Activated CD4-positive, alpha-beta T cell treated with anti-CD3 and anti-CD28 coated beads for 36 hours (primary cell): ENCODE results near the gene OR4D10. TPM values are rescaled to one million over a fixed set of nuclear protein-coding genes. Genes with fewer than 3 reads are reported as not detected.
"Not testable (repeated sequence)": the region's sequence is repeated elsewhere in the genome, so short reads cannot be mapped to it uniquely, and the experiment has no call there.

Experiments used
- ATAC-seq: fragments of 200-7000 bp; cut with Tn5 transposase; one replicate; pipeline ENCODE4 v1.10.0; 2021; ENCODE audit warnings: mild to moderate bottlenecking, moderate library complexity
- CTCF ChIA-PET: fragments of 350-600 bp; sonication (Branson Sonifier 250); formaldehyde crosslinking; loops from one replicate; lab custom pipeline; 2021; ENCODE audit warnings: antibody characterized with exemption; lab: Charles Lee
- POLR2A ChIA-PET: fragments of 350-600 bp; sonication (Branson Sonifier 250); formaldehyde crosslinking; loops from one replicate; lab custom pipeline; 2021; ENCODE audit warnings: antibody characterized with exemption, inconsistent platforms; lab: Charles Lee
- DNase-seq: peaks from one replicate; pipeline ENCODE4 v3.0.0-alpha.2; 2020
- H3K27ac Mint-ChIP-seq: one replicate; pipeline ENCODE4 v1.8.0; 2021; ENCODE audit warnings: mixed read lengths
- H3K27me3 Mint-ChIP-seq: one replicate; pipeline ENCODE4 v1.8.0; 2021; ENCODE audit warnings: mixed read lengths
- H3K36me3 Mint-ChIP-seq: one replicate; pipeline ENCODE4 v1.8.0; 2021; ENCODE audit warnings: low read depth, mixed read lengths
- H3K4me1 Mint-ChIP-seq: one replicate; pipeline ENCODE4 v1.8.0; 2021; ENCODE audit warnings: mixed read lengths
- H3K4me3 Mint-ChIP-seq: one replicate; pipeline ENCODE4 v1.8.0; 2021; ENCODE audit warnings: mild to moderate bottlenecking, moderate library complexity, mixed read lengths
- H3K9me3 Mint-ChIP-seq: one replicate; pipeline ENCODE4 v1.8.0; 2021; ENCODE audit warnings: low read depth, mixed read lengths
- intact Hi-C, 2 experiments: fragments of 100-400 bp; cut with DNase I in 1 of 2; cut with micrococcal nuclease in 1 of 2; formaldehyde crosslinking; loops; one replicate each; pipeline versions ENCODE4 v1.14.2 to v1.15.1; 2022 to 2024; cut with DNase I, micrococcal nuclease
- total RNA-seq, 2 experiments: library from RNA; stranded (reverse); gene quantifications; one replicate each; pipeline ENCODE4 v1.2.3, GENCODE V29; 2021

OR4D10 gene
- total RNA-seq, 2 experiments from 2014 or later, result not detected

DNA sequence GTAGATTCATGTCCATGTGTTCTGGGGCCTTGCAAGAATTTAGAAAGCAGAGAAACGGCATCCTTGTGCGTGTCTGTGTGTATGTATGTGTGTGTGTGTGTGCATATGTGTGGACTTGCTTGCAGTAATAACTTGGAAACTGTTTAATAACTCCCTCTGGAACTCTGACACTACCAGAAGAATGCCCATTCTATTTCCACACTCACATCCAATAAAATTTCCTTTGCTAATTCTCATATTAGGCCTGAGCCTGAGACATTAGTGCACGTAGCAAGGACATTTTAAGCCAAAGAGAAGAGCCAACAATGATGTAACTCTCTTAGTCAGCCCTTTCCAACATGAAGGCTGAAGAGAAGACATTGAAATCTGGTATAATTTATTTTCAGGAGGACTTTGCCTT, 13.2 kb upstream of the OR4D10 start:
- Mint-ChIP-seq H3K27me3 (peaks cover 11% of the 10 kb centered on the region), H3K4me1 (no peaks in the 10 kb centered on the region), H3K36me3 (no peaks in the 10 kb centered on the region), H3K27ac (no peak overlapping the region), H3K9me3 (no peaks in the 10 kb centered on the region), H3K4me3 (no peak overlapping the region)
- ATAC-seq (no peak), DNase-seq (no peak)
- intact Hi-C loops, result no loop called here
- ChIA-PET POLR2A (no interaction called here), CTCF (no interaction called here)

DNA sequence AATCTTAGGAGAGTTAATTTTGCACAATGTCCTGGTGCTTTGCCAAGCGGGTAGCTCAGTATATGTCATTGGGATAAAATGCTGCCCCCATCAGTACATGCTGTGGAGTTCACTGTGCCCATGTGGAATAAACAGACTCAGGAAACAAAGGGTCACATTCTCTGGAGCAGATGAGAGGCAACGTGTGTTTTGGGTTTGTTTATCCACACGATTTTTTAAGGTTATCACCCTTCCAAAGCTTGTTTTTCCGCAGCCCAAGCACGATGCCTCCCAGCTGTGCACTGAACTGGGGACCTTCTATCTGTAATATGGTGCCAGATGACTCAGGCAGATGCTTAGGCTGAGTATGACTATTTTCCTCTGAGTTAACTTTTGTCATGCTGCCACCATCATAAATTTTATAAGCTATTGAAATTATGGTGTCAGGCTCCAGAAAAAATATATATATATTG, 9.9 kb upstream of the OR4D10 start:
- Mint-ChIP-seq H3K36me3 (no peaks in the 10 kb centered on the region), H3K27ac (no peak overlapping the region), H3K4me1 (no peaks in the 10 kb centered on the region), H3K9me3 (no peaks in the 10 kb centered on the region), H3K27me3 (peaks cover 14% of the 10 kb centered on the region), H3K4me3 (no peak overlapping the region)
- ChIA-PET CTCF (no interaction called here), POLR2A (no interaction called here)
- DNase-seq (no peak), ATAC-seq (no peak)
- intact Hi-C loops, result no loop called here

DNA sequence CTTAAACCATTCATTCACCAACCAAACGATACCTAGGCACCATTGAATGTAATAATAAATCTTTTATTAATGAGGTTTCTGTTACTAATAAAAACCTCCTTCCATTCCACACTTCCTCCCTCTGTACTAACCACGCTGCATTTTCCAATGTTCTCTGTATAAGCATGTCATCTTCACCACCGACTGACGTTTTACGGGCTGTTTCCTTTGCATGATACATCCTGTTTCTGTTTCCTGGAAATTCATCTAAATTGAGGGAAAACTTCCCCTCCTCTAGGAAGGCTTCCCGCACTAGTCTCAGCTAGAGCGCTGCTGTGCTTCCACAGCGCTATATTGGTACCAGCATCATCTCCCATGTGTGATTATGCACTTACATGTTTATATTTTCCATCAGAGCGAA, 2.1 kb downstream of the OR4D10 start:
- intact Hi-C loops, result loop anchor here in 1 of 2 experiments (10.0 kb wide), 1 partner anchor 60 kb away; no protein-coding TSS in a partner anchor
- POLR2A ChIA-PET, result no interaction called here
- Mint-ChIP-seq H3K4me1 (no peaks in the 10 kb centered on the region), H3K9me3 (no peaks in the 10 kb centered on the region), H3K27ac (no peak overlapping the region), H3K36me3 (no peaks in the 10 kb centered on the region), H3K4me3 (no peak overlapping the region), H3K27me3 (peaks cover 8% of the 10 kb centered on the region)
- ATAC-seq, result no peak
- no peak for DNase-seq
- CTCF ChIA-PET, result interaction anchor here (0.6 kb wide), 1 partner anchor 172 kb away, joined by 4 read pairs; no protein-coding TSS in a partner anchor

DNA sequence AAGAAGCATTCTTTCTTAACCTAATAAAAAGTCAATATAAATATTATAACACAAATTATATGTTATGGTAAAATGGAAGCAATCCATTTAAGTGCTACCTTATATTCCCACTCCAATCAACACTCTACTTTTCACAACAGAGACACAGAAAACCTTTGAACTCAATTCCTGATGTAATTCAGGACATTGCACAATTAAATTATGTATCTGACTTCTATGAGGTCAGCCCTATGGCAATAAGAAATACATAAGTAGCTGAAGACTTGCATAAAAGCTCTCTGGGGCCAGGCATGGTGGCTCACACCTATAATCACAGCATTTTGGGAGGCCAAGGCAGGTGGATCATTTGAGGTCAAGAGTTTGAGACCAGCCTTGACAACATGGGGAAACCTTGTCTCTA, 6.8 kb downstream of the OR4D10 start:
- Mint-ChIP-seq H3K36me3 (no peaks in the 10 kb centered on the region), H3K4me3 (no peak overlapping the region), H3K9me3 (no peaks in the 10 kb centered on the region), H3K27ac (no peak overlapping the region), H3K27me3 (peaks cover 8% of the 10 kb centered on the region), H3K4me1 (no peaks in the 10 kb centered on the region)
- intact Hi-C loops, result loop anchor here in 1 of 2 experiments (10.0 kb wide), 1 partner anchor 55 kb away; no protein-coding TSS in a partner anchor
- ChIA-PET POLR2A (no interaction called here), CTCF (interaction anchor here (1.2 kb wide), 1 partner anchor 19 kb away, joined by 4 read pairs; no protein-coding TSS in a partner anchor)
- ATAC-seq (no peak), DNase-seq (no peak)

DNA sequence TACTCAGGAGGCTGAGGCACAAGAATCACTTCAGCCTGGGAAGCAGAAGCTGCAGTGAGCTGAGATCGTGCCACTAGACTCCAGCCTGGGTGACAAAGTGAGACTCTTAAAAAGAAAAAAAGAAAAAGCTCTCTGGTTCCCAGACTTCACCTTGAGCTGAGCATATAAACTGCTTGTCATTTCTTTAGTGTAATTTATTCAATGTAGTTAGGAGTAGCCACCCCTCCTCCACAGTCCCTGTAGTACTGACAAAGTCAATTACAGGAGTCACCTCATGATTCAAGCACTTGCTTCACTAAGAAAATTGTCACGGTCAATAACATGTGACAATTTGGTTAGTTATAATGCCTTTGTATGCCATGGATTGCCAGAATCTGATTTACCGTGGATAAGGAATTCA, 7.2 kb downstream of the OR4D10 start:
- ATAC-seq, result no peak
- Mint-ChIP-seq H3K9me3 (no peaks in the 10 kb centered on the region), H3K27me3 (peaks cover 6% of the 10 kb centered on the region), H3K27ac (no peak overlapping the region), H3K36me3 (no peaks in the 10 kb centered on the region), H3K4me1 (no peaks in the 10 kb centered on the region), H3K4me3 (no peak overlapping the region)
- CTCF ChIA-PET, result no interaction called here
- intact Hi-C loops, result no loop called here
- POLR2A ChIA-PET, result no interaction called here
- no peak for DNase-seq

GRCh38 chr11:59501931-59502330, 28.8 kb downstream of the OR4D10 start:
- Mint-ChIP-seq H3K4me3 (no peak overlapping the region), H3K36me3 (no peaks in the 10 kb centered on the region), H3K4me1 (peaks cover 17% of the 10 kb centered on the region), H3K27me3 (peaks cover 2% of the 10 kb centered on the region), H3K9me3 (no peaks in the 10 kb centered on the region), H3K27ac (no peak overlapping the region)
- ATAC-seq, result peak; percentile 23
- ChIA-PET POLR2A (interaction anchor here (0.8 kb wide), 1 partner anchor 53 kb away, joined by 3 read pairs; no protein-coding TSS in a partner anchor), CTCF (no interaction called here)
- DNase-seq, result no peak
- intact Hi-C loops, result no loop called here

DNA sequence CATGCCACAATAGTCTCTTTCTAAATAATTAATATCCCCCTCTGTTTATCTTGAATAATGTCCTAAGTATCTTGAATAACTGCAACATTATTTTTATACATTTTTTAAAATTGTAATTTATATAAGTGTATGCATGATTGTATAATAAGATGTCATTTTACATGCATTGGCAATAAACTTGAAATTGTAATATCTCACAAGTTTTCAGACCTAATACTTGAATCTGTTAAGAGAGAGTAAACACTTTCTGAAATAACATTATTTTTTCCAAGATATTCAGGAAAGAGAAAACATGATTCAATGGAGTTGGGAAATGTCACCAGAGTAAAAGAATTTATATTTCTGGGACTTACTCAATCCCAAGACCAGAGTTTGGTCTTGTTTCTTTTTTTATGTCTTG, 30.2 kb downstream of the OR4D10 start, which contains the start of gene OR4D11:
TSS of gene OR4D11 (plus strand) at position 301 of the 400 bp plus-strand sequence. CDS start at position 301, 0 bp downstream.
- no peaks in the 10 kb centered on the region for H3K36me3 Mint-ChIP-seq
- ChIA-PET CTCF (interaction anchor here (0.6 to 0.9 kb wide), 2 partner anchors 9 to 175 kb away, joined by 3 to 4 read pairs; no protein-coding TSS in a partner anchor), POLR2A (no interaction called here)
- peaks cover 17% of the 10 kb centered on the region for H3K4me1 Mint-ChIP-seq
- H3K4me3 Mint-ChIP-seq, result no peak within 1 kb of the TSS
- H3K27ac Mint-ChIP-seq, result no peak within 1 kb of the TSS
- DNase-seq, result no peak
- H3K9me3 Mint-ChIP-seq, result no peaks in the 10 kb centered on the region
- intact Hi-C loops, result no loop called here
- peaks cover 2% of the 10 kb centered on the region for H3K27me3 Mint-ChIP-seq
- no peak for ATAC-seq

GRCh38 chr11:59510941-59511589, 38.0 kb downstream of the OR4D10 start, which contains the start of gene OR4D9:
Gene OR4D9 (plus strand): TSS chr11:59511539. CDS start chr11:59514913, 3,374 bp downstream.
- DNase-seq, result peak; percentile 15
- Mint-ChIP-seq H3K4me1 (peaks cover 26% of the 10 kb centered on the region), H3K27me3 (no peaks in the 10 kb centered on the region), H3K9me3 (no peaks in the 10 kb centered on the region), H3K4me3 (no peak within 1 kb of the TSS), H3K27ac (no peak within 1 kb of the TSS), H3K36me3 (no peaks in the 10 kb centered on the region)
- peak; percentile 74 for ATAC-seq
- ChIA-PET CTCF (no interaction called here), POLR2A (interaction anchor here (0.5 kb wide), 1 partner anchor 360 kb away, joined by 12 read pairs; no protein-coding TSS in a partner anchor)
- intact Hi-C loops, result no loop called here

DNA sequence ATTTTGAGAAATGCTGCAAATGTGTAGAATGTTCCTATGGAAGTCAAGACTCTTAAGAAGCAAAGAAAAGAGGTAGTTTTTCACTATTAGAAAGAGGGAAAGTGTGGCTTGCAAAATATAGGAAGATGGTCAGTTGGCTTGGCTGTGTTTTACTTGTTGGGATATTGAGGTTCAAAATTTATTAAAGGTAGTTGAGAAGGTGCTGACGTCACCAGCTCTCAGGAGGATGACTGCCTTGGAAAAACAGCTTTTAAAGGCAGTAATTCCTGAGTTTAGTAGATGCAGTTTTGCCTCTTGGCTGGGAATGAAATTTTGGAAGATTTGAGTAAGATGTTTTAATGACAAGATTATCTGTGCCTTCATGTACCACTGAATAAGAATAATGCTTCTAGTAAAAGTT, 38.6 kb downstream of the OR4D10 start:
- H3K27me3 Mint-ChIP-seq, result no peaks in the 10 kb centered on the region
- H3K36me3 Mint-ChIP-seq, result no peaks in the 10 kb centered on the region
- peaks cover 26% of the 10 kb centered on the region for H3K4me1 Mint-ChIP-seq
- no peaks in the 10 kb centered on the region for H3K9me3 Mint-ChIP-seq
- no peak for ATAC-seq
- H3K4me3 Mint-ChIP-seq, result no peak overlapping the region
- no peak overlapping the region for H3K27ac Mint-ChIP-seq
- intact Hi-C loops, result no loop called here
- no peak for DNase-seq
- ChIA-PET CTCF (interaction anchor here (0.7 to 1.3 kb wide), 2 partner anchors 9 to 54 kb away, joined by 3 to 5 read pairs; no protein-coding TSS in a partner anchor), POLR2A (interaction anchor here (0.5 kb wide), 1 partner anchor 361 kb away, joined by 12 read pairs; no protein-coding TSS in a partner anchor)

DNA sequence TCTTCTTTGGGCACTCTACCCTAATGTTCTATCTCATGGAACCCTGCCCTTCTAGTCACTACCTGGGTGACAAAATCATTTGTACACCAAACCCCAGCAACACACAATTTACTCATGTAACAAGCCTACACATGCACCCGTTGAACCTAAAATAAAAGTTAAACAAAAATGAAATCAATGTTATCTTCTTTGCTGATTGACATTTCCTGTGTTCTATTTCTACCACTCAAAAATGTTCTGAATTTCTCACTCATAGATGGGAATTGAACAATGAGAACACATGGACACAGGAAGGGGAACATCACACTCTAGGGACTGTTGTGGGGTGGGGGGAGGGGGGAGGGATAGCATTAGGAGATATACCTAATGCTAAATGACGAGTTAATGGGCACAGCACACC, 47.0 kb downstream of the OR4D10 start:
- DNase-seq, intact Hi-C loops, ATAC-seq, POLR2A ChIA-PET, H3K27ac Mint-ChIP-seq, H3K4me1 Mint-ChIP-seq, H3K9me3 Mint-ChIP-seq, H3K4me3 Mint-ChIP-seq, H3K36me3 Mint-ChIP-seq, H3K27me3 Mint-ChIP-seq: not testable (repeated sequence)
- CTCF ChIA-PET, result interaction anchor here (0.6 kb wide), 1 partner anchor 153 kb away, joined by 3 read pairs; no protein-coding TSS in a partner anchor

GRCh38 chr11:59520741-59521140, 47.6 kb downstream of the OR4D10 start:
- DNase-seq (no peak), ATAC-seq (no peak)
- Mint-ChIP-seq H3K9me3 (no peaks in the 10 kb centered on the region), H3K27me3 (no peaks in the 10 kb centered on the region), H3K36me3 (no peaks in the 10 kb centered on the region), H3K4me1 (no peaks in the 10 kb centered on the region), H3K4me3 (no peak overlapping the region), H3K27ac (no peak overlapping the region)
- ChIA-PET CTCF (interaction anchor here (0.6 kb wide), 1 partner anchor 315 kb away, joined by 3 read pairs; no protein-coding TSS in a partner anchor), POLR2A (no interaction called here)
- intact Hi-C loops, result no loop called here

GRCh38 chr11:59523541-59523940, 50.4 kb downstream of the OR4D10 start:
- no peaks in the 10 kb centered on the region for H3K4me1 Mint-ChIP-seq
- H3K4me3 Mint-ChIP-seq, result no peak overlapping the region
- ATAC-seq (no peak), DNase-seq (no peak)
- no peaks in the 10 kb centered on the region for H3K36me3 Mint-ChIP-seq
- intact Hi-C loops, result no loop called here
- H3K27ac Mint-ChIP-seq, result no peak overlapping the region
- no peaks in the 10 kb centered on the region for H3K9me3 Mint-ChIP-seq
- POLR2A ChIA-PET, result no interaction called here
- H3K27me3 Mint-ChIP-seq, result no peaks in the 10 kb centered on the region
- CTCF ChIA-PET, result no interaction called here
